GM21619 (cell line): Measurements from ENCODE around the gene CLMP.
"Not testable (repeated sequence)": the region's sequence is repeated elsewhere in the genome, so short reads cannot be mapped to it uniquely, and the experiment has no call there.

Experiments used
- ATAC-seq: cut with Tn5 transposase; IDR thresholded peaks from one replicate; pipeline ENCODE4 v1.9.1; 2021; ENCODE audit not compliant: unreplicated experiment

Gene CLMP

DNA sequence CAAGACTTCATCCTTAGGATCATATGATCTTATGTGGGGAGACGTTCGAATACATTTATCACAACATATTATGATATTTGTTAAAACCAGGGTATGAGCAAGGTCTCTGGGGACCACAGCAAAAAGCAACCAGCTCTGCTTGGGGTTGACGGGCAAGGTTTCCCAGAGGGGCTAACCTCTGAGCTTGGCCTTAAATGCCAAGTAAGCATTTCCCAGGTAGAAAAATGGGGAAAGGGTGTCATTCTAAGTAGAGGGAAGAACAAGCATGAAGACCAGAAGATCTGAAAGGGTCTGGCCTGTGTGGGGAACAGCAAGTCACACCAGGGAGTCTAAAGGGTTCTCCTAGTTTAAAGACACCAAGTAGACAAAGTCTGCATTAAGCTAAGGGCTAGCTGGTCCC lies 24.1 kb downstream of the CLMP start:
- ATAC-seq, result no peak

DNA sequence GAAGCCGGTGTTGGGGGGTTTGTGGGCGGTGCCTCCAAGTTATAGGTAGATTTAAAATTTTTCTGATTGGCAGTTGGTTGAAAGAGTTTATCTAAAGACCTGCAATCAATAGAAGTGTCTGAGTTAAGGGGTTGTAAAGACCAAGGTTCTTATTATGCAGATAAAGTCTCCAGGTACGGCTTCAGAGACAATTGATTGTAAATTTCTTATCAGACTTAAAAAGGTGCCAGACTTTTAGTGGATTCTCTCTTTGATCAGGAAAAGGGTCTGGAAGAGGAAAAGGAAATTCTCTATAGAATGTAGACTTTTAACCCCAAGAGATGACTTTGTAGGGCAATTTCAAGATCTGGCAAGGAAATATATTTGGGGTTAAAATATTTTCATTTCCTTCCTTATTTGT lies 25.2 kb downstream of the CLMP start:
- ATAC-seq, result no peak

DNA sequence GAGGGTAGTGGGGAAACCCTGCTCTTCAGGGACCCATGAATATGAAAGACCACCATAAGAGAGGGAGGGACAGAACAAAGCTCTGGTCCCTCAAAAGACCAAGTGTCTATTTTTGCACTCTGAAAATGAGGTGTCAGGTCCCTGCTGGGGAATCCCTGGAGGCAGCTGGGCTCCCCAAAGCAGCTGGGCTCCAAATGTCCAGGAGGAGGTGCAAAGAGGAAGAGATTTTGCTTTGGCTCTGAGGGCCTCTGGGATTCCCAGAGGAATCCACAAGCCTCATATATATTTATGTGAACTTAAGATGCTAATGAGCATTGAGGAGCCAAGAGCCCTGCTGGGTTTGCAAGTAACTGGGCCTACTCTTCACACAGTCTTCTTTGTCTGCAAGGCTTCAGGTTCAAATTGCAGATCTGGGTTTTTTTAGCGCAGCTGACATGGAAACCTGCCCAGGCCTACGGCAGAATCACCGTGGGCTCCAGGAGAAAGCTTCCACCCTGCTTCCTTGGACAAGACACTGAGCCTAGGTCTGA lies 26.0 kb downstream of the CLMP start:
- ATAC-seq, result no peak

DNA sequence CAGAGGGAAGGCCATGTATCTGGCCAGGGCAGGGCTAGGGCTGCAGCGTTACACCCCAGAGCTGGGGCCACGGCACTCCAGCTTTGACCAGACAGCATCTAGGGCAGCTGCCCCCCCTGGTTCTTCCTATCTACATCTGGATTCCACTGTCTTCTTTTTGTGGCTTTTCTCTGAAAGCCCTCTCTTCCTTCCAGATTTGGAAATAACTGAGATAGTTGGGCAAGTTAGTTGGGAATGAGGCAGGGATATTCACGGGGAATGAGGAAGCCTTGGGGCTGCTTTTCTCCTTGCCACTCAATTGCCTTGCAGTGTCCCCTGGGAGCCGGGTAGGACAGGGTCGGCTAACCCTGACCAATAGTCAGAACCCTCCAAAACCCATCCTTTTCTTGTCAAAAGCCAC lies 26.8 kb downstream of the CLMP start:
- no peak for ATAC-seq

DNA sequence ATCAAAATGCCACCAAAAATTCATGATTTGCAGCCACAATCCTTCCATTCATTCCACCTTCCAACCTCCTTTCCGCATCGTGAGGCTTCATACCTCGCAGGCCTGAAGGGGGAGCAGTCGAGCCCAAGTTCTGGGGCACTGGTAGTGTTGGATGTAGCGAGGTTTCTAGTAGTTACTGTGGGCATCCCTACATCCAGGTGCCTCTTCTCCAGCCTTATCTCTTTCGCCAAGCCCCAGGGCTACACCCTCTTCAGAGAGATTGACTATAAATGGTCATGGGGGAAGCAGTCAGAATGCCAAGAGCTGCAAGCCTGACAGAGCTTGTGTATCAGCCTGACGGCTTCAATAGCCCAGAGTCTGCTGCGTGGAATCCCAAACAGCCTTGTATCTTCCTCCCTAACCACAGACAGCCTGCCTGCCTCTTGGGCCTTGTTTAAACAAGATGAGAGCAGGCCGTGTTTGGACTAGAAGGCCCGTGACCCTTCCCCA lies 28.9 kb downstream of the CLMP start:
- ATAC-seq, result no peak

DNA sequence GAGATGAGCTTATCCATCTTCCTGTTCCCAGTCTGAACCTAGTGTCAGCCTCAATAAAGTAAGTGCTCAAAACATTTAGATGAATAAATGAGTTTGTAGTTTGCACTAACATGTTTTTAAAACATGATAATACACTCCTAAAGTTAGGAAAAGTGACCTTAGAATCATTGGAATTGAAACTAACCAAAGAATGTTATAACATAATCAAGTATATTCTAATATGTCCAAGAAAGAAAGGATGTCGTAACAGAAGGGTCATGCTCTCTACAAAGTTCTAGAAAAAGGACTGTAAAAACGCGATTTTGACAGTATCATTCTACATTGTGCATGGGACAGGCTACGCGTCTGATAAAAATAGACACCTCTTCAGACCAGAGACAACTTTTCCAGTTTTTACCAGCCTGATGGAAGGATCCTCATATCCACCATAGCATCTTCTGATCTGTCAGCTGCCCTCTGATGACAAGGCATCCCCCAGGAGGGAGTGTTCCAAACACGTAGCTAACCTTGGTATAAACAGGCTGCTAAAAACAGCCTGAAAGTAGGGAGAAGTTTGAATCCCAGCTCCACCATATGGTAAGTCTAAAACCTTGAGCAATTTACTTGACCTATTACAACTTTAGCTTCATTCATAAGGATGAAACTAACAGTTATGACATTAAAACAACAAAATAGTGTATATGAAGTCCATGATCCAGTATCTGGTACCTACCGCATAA lies 30.2 kb downstream of the CLMP start:
- ATAC-seq, result no peak

DNA sequence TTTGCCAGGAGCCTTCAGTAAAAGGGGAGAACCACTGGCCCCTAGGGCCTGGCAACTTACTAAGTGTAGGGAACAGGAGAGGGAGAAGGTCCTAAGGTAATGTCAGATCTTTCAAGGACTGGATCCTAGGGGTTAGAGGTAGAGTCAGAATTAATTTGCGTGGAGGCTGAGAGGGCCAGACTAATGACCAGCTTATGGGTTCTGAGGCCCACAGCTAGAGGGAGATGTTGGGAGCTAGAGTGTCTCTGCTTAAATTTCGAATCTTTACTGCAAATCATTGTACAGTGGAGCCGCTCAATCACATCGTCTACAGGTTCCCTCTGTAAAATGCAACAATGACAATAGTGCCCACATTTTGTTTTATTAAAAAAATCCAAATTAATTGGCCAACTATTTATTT lies 31.4 kb downstream of the CLMP start:
- ATAC-seq, result no peak

DNA sequence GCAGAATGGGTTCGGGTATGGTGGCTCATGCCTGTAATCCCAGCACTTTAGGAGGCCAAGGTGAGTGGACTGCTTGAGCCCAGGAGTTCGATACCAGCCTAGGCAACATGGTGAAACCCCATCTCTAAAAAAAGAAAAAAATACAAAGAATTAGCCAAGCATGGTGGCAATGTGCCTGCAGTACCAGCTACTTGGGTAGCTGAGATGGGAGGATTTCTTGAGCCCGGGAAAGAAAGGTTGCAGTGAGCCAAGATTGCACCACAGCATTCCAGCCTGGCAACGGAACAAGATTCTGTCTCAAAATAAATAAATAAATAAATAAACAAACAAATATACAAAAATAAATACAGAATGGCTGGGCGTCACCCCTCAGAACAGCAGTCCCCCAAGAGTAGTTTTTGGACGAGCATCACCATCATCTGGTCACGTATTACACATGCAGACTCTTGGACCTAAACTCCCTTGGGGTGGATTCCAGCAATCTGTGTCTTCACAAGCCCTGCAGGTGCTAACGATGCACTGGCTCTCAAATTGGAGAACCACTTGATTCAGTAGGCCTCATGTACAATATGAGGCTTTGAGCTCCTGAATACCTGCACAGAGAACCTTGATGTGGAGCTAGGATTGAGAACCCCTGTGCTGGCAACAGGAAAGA lies 33.5 kb downstream of the CLMP start:
- no peak for ATAC-seq

DNA sequence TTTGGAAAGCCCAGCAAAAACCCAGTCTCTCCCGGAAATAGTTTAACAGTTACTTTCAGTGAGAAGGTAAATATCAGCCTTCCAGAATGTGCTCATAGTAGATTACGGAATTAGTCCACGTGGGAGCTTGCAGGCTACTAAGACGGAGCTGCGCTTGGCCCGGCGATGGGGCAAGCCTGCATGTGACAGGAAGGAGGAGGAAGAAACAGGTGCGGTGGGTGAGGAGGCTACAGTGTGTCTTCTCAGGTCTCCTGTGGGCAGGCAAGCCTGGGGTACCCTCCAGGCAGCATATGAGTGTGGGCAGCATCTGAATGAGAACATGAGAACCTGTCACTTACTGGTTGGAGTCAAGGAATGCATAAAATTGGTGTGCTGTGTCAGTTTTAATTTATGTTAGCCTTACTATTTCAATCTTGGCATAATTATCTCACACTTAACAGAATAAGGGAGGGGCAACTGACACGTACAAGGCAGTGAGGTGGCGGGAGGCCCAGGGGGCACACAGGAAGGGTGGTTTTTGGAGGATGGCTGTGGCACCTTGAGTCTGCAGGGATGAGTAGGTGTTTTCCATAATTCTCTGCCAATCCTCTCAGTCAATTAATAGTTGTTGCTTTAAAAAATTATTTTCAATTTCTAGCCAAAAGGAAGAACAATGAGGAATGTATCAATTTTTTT lies 35.7 kb downstream of the CLMP start:
- ATAC-seq, result no peak

DNA sequence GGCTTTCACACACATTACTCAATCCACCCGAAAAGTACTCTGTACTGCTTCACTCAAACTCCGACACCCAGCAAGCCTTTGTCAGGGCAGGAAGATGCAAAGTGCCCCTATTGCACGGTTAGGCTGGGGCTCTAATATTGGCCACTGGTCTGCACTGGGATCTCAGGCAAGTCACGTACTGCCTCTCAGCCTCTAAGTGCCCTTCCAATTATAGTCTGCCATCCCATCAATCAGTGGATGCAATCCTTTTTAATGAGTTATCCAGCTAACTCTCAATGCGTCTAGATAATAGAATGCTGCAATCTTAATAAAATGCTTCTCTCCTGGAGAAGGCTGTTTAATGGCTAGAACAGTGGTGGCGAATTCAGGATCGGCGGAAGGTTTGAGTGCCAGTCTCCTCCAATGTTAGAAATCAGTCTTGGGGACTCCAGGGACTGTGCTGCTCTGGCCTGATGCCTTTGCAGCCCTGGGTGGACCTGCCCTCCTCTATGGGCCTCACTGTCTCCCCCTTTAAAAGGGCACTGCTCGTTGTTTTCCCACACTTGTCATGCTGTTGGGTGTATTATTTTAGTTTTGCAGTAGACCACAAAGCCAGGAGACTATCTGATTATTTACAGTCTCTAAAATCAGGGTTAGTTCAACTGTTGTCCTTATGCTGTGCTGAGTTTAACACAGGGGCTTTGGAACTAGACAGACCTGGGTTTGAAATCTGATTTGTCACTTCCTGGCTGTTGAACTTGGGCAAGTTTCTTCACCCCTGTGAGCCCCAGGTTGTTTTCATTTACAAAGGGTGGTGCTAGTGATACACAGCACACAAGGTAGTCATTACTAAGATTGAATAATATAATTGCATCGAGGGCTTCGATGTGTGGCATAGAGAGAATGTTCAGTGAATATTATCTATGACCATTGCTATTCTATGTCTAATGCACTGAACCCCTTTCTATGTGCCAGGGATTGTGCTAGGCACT lies 36.7 kb downstream of the CLMP start:
- ATAC-seq, result no peak

DNA sequence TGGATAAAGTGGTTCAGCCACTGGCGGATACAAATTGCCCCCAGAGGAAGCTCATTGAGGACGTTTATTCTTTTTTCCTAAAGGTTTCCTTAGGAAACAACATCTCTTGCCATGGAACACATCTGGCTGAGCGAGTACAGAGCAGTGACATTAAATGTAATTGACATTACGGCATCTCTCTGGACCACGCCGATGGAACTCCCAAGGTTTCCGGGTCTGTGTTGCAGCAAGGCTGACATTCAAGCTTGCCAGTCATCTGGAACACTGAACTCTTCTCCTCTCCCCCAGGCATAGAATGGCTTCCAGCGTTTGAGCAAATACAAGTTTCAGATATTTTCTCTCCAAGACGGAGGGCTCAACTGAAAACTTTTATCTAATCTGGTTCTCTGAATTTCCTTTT lies 42.1 kb downstream of the CLMP start:
- no peak for ATAC-seq

DNA sequence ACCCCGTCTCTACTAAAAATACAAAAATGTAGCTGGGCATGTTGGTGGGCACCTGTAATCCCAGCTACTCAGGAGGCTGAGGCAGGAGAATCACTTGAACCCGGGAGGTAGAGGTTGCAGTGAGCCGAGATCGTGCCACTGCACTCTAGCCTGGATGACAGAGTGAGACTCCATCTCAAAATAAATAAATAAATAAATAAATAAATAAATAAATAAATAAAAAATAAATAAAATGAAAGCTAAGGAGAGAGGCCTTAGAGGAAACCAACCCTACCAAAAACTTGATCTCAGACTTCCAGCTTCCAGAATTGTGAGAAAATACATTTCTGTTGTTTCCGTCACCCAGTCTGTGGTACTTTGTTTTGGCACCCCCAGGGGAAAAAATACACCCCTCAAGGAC lies 42.7 kb downstream of the CLMP start:
- not testable (repeated sequence) for ATAC-seq

DNA sequence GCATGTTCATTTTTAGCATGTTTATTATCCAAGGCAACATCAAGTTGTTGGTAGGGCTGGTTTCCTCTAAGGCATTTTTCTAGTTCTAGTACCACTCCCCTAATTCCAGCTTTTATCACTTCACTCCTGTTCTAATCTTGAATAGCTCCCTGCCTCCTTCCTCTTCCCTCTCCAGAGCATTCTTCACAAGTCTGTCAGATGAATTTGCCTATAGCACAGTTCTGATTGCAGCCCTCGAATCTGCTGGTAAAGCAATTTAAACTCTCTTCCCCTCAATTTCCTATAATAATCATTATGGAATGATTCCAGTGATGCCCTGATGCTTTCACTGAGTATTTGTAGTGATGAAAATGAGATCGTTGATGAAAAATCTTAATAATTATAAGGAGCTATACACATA lies 43.3 kb downstream of the CLMP start:
- no peak for ATAC-seq

DNA sequence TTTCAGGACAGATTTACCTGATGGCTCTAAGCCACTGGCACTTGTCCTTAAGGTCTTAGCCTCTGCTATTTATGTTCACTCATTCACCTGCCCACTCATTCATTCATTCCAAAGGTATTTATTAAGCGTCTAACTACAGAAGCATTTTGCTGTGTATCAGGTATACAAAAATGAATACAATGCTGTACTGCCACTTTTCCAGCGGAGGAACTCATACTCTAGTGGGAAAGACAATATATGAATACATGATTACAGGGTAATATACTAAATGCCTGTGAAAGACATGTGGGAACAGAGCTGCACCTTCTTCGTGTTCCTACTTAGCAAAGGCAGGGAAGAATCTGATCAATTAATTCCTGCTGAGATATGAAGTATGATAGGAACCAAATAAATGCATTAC lies 43.7 kb downstream of the CLMP start:
- ATAC-seq, result no peak

DNA sequence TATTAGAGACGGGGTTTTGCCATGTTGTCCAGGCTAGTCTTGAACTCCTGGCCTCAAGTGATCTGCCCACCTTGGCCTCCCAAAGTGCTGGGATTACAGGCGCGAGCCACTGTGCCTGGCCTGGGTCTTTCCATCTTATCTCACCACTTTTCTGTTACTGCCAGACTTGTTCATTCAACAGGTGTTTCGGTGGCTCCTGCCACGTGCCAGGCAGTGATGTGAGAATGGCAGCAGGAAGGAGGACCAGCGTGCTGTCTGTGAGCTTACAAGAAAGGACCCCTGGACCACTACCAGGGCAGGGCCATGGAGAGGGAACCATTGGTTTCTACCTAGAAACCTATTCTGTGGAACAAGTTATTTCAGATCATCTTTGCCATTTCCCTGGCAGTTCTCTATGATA lies 44.2 kb downstream of the CLMP start:
- ATAC-seq, result no peak

DNA sequence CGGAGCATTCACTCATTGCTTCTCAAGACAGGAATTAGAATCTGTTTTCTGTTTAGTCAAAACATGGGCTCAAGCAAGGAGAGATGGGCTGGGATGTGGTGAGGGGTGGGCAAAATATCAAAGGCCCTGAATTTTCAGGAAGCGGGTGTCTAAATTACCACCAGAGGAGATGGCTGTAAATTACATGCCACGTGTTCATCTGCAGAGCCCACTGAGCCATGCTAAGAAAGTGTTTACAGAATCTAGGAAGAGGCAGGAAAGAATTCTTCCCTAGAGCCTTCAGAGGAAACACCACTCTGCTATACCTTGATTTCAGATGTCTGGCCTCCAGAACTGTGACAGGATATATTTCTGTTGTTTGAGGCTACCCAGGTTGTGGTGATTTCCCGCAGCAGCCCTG lies 46.1 kb downstream of the CLMP start:
- no peak for ATAC-seq

DNA sequence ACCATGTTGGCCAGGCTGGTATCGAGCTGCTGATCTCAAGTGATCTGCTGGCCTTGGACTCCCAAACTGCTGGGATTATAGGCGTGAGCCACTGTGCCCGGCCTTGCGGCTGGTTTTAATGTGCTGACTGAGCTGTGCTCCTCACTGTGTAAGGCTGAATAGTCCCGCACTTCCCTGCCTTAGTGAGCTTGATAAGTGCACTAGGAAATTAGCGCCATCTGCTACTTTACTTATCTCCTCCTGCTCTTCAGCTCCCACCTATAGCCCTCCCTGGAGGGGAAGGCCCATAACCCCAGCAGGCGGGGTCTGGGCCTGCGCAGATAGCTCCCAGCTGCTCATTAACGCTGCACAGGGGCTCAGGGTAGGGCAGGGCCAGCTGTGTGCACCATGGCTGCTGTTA lies 49.4 kb downstream of the CLMP start:
- no peak for ATAC-seq

DNA sequence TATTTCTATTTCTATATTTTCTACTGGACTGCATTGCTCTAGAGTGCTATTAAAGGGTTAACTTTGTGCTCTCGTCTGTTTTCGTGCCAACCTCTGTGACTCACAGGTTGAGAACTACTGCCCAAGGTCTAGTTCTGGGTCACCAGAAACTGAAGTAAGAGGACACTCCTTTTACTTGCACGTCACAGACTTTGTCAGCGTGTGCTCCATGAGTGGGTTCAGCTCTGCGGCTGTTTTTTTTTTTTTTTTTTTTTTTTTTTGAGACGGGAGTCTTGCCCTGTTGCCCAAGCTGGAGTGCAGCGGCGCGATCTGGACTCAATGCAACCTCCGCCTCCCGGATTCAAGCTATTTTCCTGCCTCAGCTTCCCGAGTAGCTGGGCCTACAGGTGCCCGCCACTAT lies 49.8 kb downstream of the CLMP start:
- ATAC-seq, result no peak

DNA sequence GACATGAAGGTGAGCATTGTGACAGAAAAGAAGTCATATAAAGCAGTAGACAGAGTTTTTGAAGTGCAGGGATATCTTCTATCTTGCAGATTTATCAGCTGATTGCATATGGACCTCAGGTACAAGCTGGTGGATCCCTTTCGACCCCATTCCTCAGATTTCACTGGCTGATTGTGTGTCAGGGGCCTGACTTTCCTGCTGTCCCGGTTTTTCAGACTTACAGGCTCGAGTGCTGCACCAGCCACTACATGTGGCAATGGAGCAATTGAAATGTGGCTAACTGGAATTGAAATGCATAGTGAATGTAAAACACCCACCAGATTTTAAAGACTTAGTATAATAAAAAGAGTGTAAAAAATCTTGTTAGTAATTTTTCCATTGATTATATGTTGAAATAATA lies 50.3 kb downstream of the CLMP start:
- ATAC-seq, result no peak

DNA sequence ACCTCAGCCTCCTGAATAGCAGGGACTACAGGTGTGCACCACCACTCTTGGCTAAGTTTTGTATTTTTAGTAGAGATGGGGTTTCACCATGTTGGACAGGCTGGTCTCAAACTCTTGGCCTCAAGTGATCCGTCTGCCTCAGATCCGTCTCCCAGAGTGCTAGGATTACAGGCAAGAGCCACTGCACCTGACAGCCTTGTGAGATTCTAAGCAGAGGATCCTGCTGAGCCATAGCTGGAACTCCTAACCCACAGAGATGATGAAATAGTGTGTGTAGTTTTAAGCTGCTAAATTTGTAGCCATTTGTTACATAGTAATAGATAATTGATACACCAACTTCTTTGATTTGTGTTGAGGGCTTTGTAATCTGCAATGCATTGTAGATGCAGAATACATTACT lies 51.1 kb downstream of the CLMP start:
- no peak for ATAC-seq

DNA sequence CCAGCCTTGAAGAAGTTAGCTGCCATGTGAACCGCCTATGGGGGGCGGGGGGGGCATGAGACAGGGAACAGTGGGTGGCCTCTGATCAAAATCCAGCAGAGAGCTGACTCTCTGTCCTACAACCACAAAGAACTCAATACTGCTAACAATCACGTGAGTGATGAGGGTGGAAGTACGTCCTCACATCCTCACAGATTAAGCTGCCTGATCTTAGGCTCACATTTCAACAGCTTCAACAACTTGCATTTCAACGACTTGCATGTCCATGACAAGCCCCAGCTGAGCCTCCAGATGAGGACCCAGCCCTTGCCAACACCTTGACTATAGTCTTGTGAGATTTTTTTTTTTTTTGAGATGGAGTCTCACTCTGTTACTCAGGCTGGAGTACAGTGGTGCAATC lies 51.6 kb downstream of the CLMP start:
- no peak for ATAC-seq
